H1 (cell line): Measurements from ENCODE around the gene CTNND2. TPM values are rescaled to one million over a fixed set of nuclear protein-coding genes. Genes with fewer than 3 reads are reported as not detected.

Source experiments
- POLR2AphosphoS5 ChIP-seq: IDR thresholded peaks from 2 replicates; pipeline ENCODE4 v1.6.1; 2011; ENCODE audit warnings: low read depth, low read length
- RNF2 ChIP-seq: fragments of 200-900, 300-1000 bp; sonication (generic); IDR thresholded peaks from 2 replicates; pipeline ENCODE4 v1.7.1; 2016; ENCODE audit warnings: borderline replicate concordance, low read depth, mild to moderate bottlenecking, antibody characterized with exemption, low read length; ENCODE audit not compliant: poor library complexity, severe bottlenecking; ENCODE audit errors: missing control alignments
- polyA plus RNA-seq, 7 experiments: library from polyadenylated mRNA; depleted of rRNA in 3 of 7; stranded (reverse) in 5 of 7; unstranded in 2 of 7; fragments of >200 nt in 5 of 7; fragments of 200-250 nt in 2 of 7; gene quantifications; 1 replicate in 5 of 7; 2 replicates in 1 of 7; 4 replicates in 1 of 7; pipeline versions ENCODE4 v1.2.1 to v1.2.3, GENCODE V29; 2011 to 2013; ENCODE audit warnings: missing spikeins in 2 of 7, mixed read lengths in 2 of 7
- total RNA-seq: library from RNA; stranded (reverse); fragmentation: NEBNext Ultra II Directional; extraction: Animal tissue kit (Norgen Biotek cat#: 25700); gene quantifications from 2 replicates; pipeline ENCODE4 v1.2.1, GENCODE V29; 2021

The CTNND2 gene
- total and polyA plus RNA-seq, 2 of the 8 experiments (the other 6 are each of a cell fraction or from before 2014, with no cell fraction given), result 7.4 to 14.2 TPM

GRCh38 chr5:11335881-11336760 lies 568.1 kb downstream of the CTNND2 start (continued):
- TF ChIP-seq RNF2 (no peak), POLR2AphosphoS5 (no peak)
